HepG2 (cell line): ENCODE results near the gene NDEL1. TPM values are rescaled to one million over a fixed set of nuclear protein-coding genes. Genes with fewer than 3 reads are reported as not detected.

Source experiments
- GMEB1 ChIP-seq: sonication (generic); formaldehyde crosslinking; IDR thresholded peaks from 2 replicates; pipeline ENCODE4 v1.5.1; 2020; ENCODE audit warnings: missing genetic modification reagents, mild to moderate bottlenecking, borderline replicate concordance
- HMGXB4 ChIP-seq, 2 experiments: sonication (generic) in 1 of 2; formaldehyde crosslinking in 1 of 2; IDR thresholded peaks; 2 replicates each; pipeline versions ENCODE4 v1.4.0 to v1.6.1; 2018 to 2020; ENCODE audit warnings: missing genetic modification reagents in 2 of 2, borderline replicate concordance in 1 of 2, low read depth in 1 of 2, mild to moderate bottlenecking in 1 of 2, missing biosample characterization in 1 of 2
- IKZF4 ChIP-seq: sonication (generic); formaldehyde crosslinking; IDR thresholded peaks from 2 replicates; pipeline ENCODE4 v1.5.1; 2020; ENCODE audit warnings: borderline replicate concordance, mild to moderate bottlenecking, low read depth, missing genetic modification reagents; ENCODE audit errors: not compliant biosample characterization
- NFKBIZ ChIP-seq: IDR thresholded peaks from 2 replicates; pipeline ENCODE4 v1.6.1; 2018; ENCODE audit warnings: missing genetic modification reagents, missing compliant biosample characterization
- PRDM10 ChIP-seq: sonication (generic); formaldehyde crosslinking; IDR thresholded peaks from 2 replicates; pipeline ENCODE4 v1.4.0; 2020; ENCODE audit warnings: low read depth, missing genetic modification reagents
- RNF219 ChIP-seq: sonication (generic); formaldehyde crosslinking; IDR thresholded peaks from 2 replicates; pipeline ENCODE4 v1.5.0; 2020; ENCODE audit warnings: mild to moderate bottlenecking, missing genetic modification reagents
- SAP130 ChIP-seq: IDR thresholded peaks from 2 replicates; pipeline ENCODE4 v1.6.1; 2016; ENCODE audit warnings: low read depth
- STAT6 ChIP-seq: sonication (generic); formaldehyde crosslinking; IDR thresholded peaks from 2 replicates; pipeline ENCODE4 v1.4.0; 2020; ENCODE audit warnings: missing genetic modification reagents, mild to moderate bottlenecking, borderline replicate concordance
- XBP1 ChIP-seq: sonication (generic); formaldehyde crosslinking; IDR thresholded peaks from 2 replicates; pipeline ENCODE4 v1.5.0; 2020; ENCODE audit warnings: missing genetic modification reagents
- YEATS4 ChIP-seq: sonication (generic); formaldehyde crosslinking; IDR thresholded peaks from 2 replicates; pipeline ENCODE4 v1.4.0; 2020; ENCODE audit warnings: missing genetic modification reagents, borderline replicate concordance
- ZNF619 ChIP-seq: sonication (generic); formaldehyde crosslinking; IDR thresholded peaks from 2 replicates; pipeline ENCODE4 v1.4.0; 2020; ENCODE audit warnings: mild to moderate bottlenecking, missing genetic modification reagents
- polyA plus RNA-seq, 8 experiments: library from polyadenylated mRNA; depleted of rRNA in 3 of 8; stranded (reverse) in 7 of 8; unstranded in 1 of 8; fragments of >200 nt; fragmentation: Illumina TruSeq in 4 of 8; extraction: Trizol in 4 of 8; gene quantifications; 2 replicates each; pipeline versions ENCODE4 v1.2.1 to v1.2.3, GENCODE V29; 2011 to 2016; ENCODE audit warnings: low read depth in 4 of 8, missing spikeins in 1 of 8, mixed read lengths in 1 of 8; ENCODE audit not compliant: insufficient read depth in 1 of 8
- total RNA-seq, 5 experiments: library from RNA; depleted of rRNA; stranded (reverse); fragments of >200 nt; fragmentation: Illumina TruSeq; extraction: Trizol; gene quantifications; 2 replicates each; pipeline ENCODE4 v1.2.3, GENCODE V29; 2016; ENCODE audit warnings: low read depth in 1 of 5

NDEL1 gene
- total and polyA plus RNA-seq, 2 of the 13 experiments (the other 11 are each of a cell fraction or from before 2014, with no cell fraction given), result 59.8 to 153 TPM

- 0 out of 2 replicates have a peak, but pooled peaks have one; percentile 4 for TF ChIP-seq PRDM10 (CRISPR knock-in tag)
- peak in 1 of 2 experiments; percentile 75; a peak in 3 of 4 replicates for TF ChIP-seq HMGXB4 (CRISPR knock-in tag; IDR thresholded peaks at IDR 0.05; ENCODE audit: borderline replicate concordance in 1 of 2, low read depth in 1 of 2)
- no peak for TF ChIP-seq GMEB1 (CRISPR knock-in tag)
- no peak for TF ChIP-seq XBP1 (CRISPR knock-in tag)
- TF ChIP-seq ZNF619, result no peak
- peak; percentile 37 for TF ChIP-seq SAP130 (CRISPR knock-in tag)
- peak; percentile 24 for TF ChIP-seq IKZF4
- no peak for TF ChIP-seq NFKBIZ
- no peak for TF ChIP-seq STAT6
- TF ChIP-seq RNF219 (CRISPR knock-in tag), result no peak
- TF ChIP-seq YEATS4 (CRISPR knock-in tag), result peak; percentile 28; the same call in 1 of the 2 replicates
Observed at GRCh38 chr17:8436169-8436843, 622 bp downstream of the NDEL1 start (continued).
